GM12872 (cell line): Measurements from ENCODE around the gene SFTPA2.

Experiments used
- TF ChIP-seq, protein P1 (sequence below): IDR thresholded peaks from 3 replicates; pipeline ENCODE4 v1.5.1; 2011; ENCODE audit warnings: low read depth, mild to moderate bottlenecking, low read length, moderate library complexity; ENCODE audit not compliant: insufficient read depth

SFTPA2 gene

DNA sequence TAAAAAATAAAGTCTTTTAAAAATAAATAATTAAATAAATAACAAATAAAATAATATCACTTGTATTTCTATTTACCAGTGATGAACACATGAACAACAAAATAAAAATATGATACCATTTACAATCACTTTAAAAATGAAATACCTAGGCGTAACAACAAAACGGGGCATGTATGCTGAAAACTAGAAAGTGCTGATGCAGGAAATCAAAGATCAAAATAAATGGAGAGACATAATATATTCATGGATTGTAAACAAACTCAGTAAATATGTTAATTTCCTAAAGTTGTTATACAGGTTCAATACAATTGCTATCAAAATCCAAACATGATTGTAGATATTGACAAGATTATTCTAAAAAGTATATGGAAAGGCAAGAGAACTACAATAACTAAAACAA, 19.2 kb upstream of the SFTPA2 start:
- TF ChIP-seq, protein P1, sequence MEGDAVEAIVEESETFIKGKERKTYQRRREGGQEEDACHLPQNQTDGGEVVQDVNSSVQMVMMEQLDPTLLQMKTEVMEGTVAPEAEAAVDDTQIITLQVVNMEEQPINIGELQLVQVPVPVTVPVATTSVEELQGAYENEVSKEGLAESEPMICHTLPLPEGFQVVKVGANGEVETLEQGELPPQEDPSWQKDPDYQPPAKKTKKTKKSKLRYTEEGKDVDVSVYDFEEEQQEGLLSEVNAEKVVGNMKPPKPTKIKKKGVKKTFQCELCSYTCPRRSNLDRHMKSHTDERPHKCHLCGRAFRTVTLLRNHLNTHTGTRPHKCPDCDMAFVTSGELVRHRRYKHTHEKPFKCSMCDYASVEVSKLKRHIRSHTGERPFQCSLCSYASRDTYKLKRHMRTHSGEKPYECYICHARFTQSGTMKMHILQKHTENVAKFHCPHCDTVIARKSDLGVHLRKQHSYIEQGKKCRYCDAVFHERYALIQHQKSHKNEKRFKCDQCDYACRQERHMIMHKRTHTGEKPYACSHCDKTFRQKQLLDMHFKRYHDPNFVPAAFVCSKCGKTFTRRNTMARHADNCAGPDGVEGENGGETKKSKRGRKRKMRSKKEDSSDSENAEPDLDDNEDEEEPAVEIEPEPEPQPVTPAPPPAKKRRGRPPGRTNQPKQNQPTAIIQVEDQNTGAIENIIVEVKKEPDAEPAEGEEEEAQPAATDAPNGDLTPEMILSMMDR: no peak

DNA sequence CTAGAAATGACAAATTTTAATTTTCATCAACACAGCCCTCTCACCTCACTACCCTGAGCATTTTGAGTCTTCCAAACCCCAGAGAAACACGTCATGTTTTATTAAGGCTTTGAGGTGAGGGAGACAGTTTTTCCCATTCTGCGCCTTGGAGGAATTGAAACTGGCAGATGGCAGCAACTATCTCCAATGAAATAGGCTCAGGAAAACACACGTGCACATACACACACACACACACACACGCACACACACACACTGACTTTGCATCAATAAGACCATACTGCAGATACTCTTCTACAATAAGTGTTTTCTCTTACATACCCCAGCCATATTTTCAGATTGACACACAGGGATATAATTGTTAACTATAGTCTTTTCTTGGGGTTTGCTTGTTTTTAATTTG, 3.2 kb upstream of the SFTPA2 start:
- TF ChIP-seq, protein P1: no peak

DNA sequence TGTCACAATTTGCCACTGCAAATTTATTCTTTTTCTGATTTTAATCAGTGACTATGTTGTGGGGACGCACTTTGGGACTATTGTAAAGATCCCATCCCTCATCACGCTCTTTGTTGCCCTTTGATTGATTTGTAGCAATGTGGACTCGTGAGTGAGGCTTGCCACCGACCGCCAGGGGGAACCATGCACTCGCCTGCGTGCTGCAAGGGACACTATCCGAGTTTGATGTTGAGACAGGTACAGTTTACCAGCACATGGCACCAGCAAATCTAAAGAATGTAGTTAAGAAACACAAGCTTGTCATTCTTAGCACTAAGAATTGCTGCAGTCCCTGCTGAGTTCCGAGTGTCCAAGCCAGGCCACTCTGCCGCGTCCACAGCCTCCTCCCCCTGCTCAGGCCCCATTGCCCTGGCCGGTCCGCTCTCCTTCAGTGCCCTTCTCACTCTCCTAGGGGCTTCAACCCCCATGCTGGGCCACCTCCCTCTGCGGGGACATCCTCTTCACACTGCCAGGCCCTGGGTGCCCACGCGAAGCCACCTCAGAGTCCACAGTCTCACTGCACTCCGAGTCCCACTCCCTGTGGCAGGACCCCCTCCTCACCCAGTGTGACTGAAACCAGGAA, 2.0 kb upstream of the SFTPA2 start:
- TF ChIP-seq, protein P1: peak; percentile 93

DNA sequence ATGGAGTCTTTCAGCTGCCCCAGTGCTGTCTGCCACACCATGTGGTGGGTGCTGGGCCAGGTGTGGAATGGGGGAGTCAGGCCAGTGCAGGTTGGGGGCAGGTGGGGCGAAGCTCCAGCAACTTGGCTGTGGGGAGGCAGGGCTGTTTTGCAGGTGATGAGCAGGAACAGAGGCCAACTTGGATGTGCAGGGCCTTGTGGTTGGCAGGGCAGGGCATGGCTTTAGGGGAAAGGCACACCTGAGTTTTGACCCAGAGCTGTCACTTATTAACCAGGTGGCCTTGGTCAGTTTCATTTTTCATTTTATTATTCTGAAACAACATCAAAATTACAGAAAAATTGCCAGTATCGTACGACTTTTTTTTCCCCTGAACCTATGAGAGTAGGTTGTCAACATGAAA, 1.1 kb upstream of the SFTPA2 start:
- TF ChIP-seq, protein P1: no peak

DNA sequence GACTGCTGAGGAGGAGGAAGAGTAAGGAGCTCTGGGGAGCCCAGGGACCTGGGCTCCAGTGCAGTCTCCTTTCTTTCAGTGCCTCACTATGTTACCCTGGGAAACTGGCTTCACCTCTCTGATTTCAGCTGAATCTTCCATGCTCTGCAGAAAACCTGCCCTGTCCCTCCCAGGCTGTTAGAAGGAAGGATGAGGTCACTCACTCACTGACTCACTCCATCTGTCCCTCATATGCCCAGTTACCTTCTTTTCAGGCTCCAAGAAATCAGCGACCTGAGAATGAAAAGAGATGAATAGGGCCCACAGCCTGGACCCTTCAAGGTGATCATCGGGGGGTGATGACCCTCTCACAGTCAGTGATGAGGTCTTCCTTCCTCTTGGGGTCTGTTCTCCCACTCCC, 481 bp downstream of the SFTPA2 start:
- TF ChIP-seq, protein P1: no peak

DNA sequence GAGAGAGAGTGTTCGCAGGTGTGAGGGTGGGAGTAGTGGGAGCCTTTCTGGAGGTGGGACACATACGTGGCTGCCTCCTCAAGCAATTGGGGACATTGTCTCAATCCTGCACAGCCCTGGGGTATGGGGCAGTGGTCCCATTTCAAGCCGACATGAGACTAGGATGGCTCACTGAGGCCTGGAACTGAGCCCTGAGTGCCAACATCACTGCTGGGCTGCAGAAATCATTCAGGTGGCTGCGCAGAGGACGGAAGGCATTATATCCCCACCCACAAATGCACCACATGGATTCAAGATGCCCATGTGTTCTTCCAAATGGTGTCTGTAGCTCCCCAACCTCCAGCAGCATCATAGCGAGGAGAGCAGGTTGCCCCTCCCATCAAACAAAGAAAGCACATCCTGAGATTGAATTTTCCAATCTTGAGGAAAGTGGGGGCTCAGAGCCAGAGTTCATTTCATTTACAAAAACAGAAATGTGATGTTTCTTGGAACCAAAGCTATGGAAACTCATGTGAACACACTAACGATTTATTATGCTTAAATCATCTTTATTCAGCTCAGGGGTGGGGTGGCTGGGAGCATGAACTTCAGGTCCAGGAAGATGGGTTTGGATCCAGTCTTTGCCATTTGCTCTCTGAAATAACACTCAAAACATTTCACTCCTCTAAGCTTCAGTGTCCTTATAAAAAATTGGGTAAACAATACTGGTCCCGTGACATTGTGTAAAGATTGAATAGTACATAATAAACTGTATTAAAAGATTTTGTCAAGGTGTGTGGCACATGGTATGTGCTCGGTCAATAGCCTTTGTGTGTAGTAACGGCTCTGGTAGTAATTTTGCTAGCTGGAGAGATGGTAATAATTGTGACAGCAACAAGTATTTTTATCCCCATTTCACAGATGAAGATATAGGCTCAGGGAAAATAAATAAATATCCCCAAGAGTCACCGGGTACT, 4.6 kb downstream of the SFTPA2 start:
- TF ChIP-seq, protein P1: no peak

DNA sequence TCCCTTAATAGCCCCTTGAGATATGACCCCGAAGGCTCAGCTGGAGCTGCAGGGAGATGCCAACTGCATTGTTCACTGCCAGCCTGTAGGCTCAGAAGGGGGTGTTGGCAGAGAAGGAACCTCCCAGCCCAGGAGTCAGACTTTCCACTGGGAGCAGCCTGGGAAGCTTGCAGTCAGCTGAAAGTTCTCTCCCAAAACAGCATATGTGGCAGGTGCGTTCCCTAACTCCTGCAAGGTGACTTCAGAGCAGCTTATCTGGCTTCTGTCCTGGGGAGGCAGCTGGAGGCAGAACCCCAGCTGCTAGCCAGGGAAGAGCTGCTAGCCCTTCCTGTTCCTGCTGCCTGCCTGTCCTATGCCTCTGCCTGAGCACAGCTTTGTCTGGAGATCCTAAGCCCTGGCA, 8.1 kb downstream of the SFTPA2 start:
- TF ChIP-seq, protein P1: no peak
